ACC112 (cell line): Measurements from ENCODE around the gene SAMD4B.
A peak's percentile ranks its signal among the peaks of the same experiment; 100 is the strongest.
"Not testable (repeated sequence)": the region's sequence is repeated elsewhere in the genome, so short reads cannot be mapped to it uniquely, and the experiment has no call there.

ENCODE experiments used
- H2AFZ ChIP-seq: fragments of 200-600 bp; sonication (generic); one replicate; pipeline ENCODE4 v1.6.0; 2017; ENCODE audit warnings: antibody characterized with exemption, low read length; ENCODE audit not compliant: unreplicated experiment
- H3K27ac ChIP-seq: fragments of 200-600 bp; sonication (generic); 2 replicates; pipeline ENCODE4 v1.5.1; 2014; ENCODE audit warnings: low read depth, mild to moderate bottlenecking, antibody characterized with exemption, low read length, moderate library complexity
- H3K27me3 ChIP-seq: fragments of 200-600 bp; sonication (generic); 2 replicates; pipeline ENCODE4 v1.6.1; 2014; ENCODE audit warnings: mild to moderate bottlenecking, antibody characterized with exemption, low read length, moderate library complexity, mixed read lengths; ENCODE audit not compliant: insufficient read depth
- H3K36me3 ChIP-seq: fragments of 200-600 bp; sonication (generic); 2 replicates; pipeline ENCODE4 v1.6.1; 2016; ENCODE audit warnings: mild to moderate bottlenecking, antibody characterized with exemption, low read length, moderate library complexity, mixed read lengths; ENCODE audit not compliant: insufficient read depth
- H3K4me1 ChIP-seq: fragments of 200-600 bp; sonication (generic); one replicate; pipeline ENCODE4 v1.6.1; 2016; ENCODE audit warnings: low read length, mixed read lengths; ENCODE audit not compliant: insufficient read depth, unreplicated experiment, control insufficient read depth
- H3K4me3 ChIP-seq: fragments of 200-600 bp; sonication (generic); 2 replicates; pipeline ENCODE4 v1.5.1; 2014; ENCODE audit warnings: mild to moderate bottlenecking, low read depth, low read length
- H3K79me2 ChIP-seq: fragments of 200-600 bp; sonication (generic); one replicate; pipeline ENCODE4 v1.6.0; 2016; ENCODE audit warnings: low read length; ENCODE audit not compliant: control insufficient read depth, unreplicated experiment, insufficient read depth

The SAMD4B gene

GRCh38 chr19:39304185-39304513 is 38.1 kb upstream of the SAMD4B start:
- H3K36me3 ChIP-seq, result no peaks in the 10 kb centered on the region
- H3K79me2 ChIP-seq, result no peaks in the 10 kb centered on the region
- H3K4me1 ChIP-seq, result no peaks in the 10 kb centered on the region
- peaks cover 51% of the 10 kb centered on the region for H3K27me3 ChIP-seq
- no peak overlapping the region for H2AFZ ChIP-seq
- no peak overlapping the region for H3K4me3 ChIP-seq
- H3K27ac ChIP-seq, result no peak overlapping the region

- no peaks in the 10 kb centered on the region for H3K79me2 ChIP-seq
- H3K27me3 ChIP-seq, result peaks cover 51% of the 10 kb centered on the region
- H2AFZ ChIP-seq, result no peak overlapping the region
- no peaks in the 10 kb centered on the region for H3K4me1 ChIP-seq
- no peaks in the 10 kb centered on the region for H3K36me3 ChIP-seq
- no peak overlapping the region for H3K27ac ChIP-seq
- no peak overlapping the region for H3K4me3 ChIP-seq
These were observed 37.3 kb upstream of the SAMD4B start for GRCh38 chr19:39304701-39305571.

- peaks cover 51% of the 10 kb centered on the region for H3K27me3 ChIP-seq
- H3K4me1 ChIP-seq, result no peaks in the 10 kb centered on the region
- no peak overlapping the region for H3K4me3 ChIP-seq
- no peak overlapping the region for H2AFZ ChIP-seq
- no peaks in the 10 kb centered on the region for H3K36me3 ChIP-seq
- H3K27ac ChIP-seq, result no peak overlapping the region
- H3K79me2 ChIP-seq, result no peaks in the 10 kb centered on the region
These were observed 36.1 kb upstream of the SAMD4B start for GRCh38 chr19:39306075-39306474.

- Histone ChIP-seq H2AFZ (no peak overlapping the region), H3K4me1 (no peaks in the 10 kb centered on the region), H3K79me2 (no peaks in the 10 kb centered on the region), H3K27me3 (peaks cover 48% of the 10 kb centered on the region), H3K27ac (no peak overlapping the region), H3K4me3 (peak overlapping the region; percentile 64), H3K36me3 (no peaks in the 10 kb centered on the region)
These were observed 35.0 kb upstream of the SAMD4B start for GRCh38 chr19:39307046-39307821.

GRCh38 chr19:39307822-39308530 is 34.2 kb upstream of the SAMD4B start:
- no peaks in the 10 kb centered on the region for H3K36me3 ChIP-seq
- H3K27ac ChIP-seq, result no peak overlapping the region
- no peak overlapping the region for H2AFZ ChIP-seq
- peaks cover 48% of the 10 kb centered on the region for H3K27me3 ChIP-seq
- no peaks in the 10 kb centered on the region for H3K4me1 ChIP-seq
- peak overlapping the region; percentile 64 for H3K4me3 ChIP-seq
- no peaks in the 10 kb centered on the region for H3K79me2 ChIP-seq

- H3K4me3 ChIP-seq, result no peak overlapping the region
- no peaks in the 10 kb centered on the region for H3K79me2 ChIP-seq
- H3K36me3 ChIP-seq, result no peaks in the 10 kb centered on the region
- H3K27me3 ChIP-seq, result peaks cover 48% of the 10 kb centered on the region
- no peaks in the 10 kb centered on the region for H3K4me1 ChIP-seq
- H2AFZ ChIP-seq, result no peak overlapping the region
- no peak overlapping the region for H3K27ac ChIP-seq
These were observed 33.5 kb upstream of the SAMD4B start for GRCh38 chr19:39308531-39309304.

GRCh38 chr19:39309305-39309670 is 32.9 kb upstream of the SAMD4B start:
- H3K4me1 ChIP-seq, H3K79me2 ChIP-seq, H2AFZ ChIP-seq, H3K4me3 ChIP-seq, H3K36me3 ChIP-seq, H3K27ac ChIP-seq: not testable (repeated sequence)
- H3K27me3 ChIP-seq, result peaks cover 44% of the 10 kb centered on the region

- no peaks in the 10 kb centered on the region for H3K79me2 ChIP-seq
- no peak overlapping the region for H3K4me3 ChIP-seq
- peaks cover 31% of the 10 kb centered on the region for H3K27me3 ChIP-seq
- no peaks in the 10 kb centered on the region for H3K4me1 ChIP-seq
- H2AFZ ChIP-seq, result no peak overlapping the region
- H3K36me3 ChIP-seq, result no peaks in the 10 kb centered on the region
- H3K27ac ChIP-seq, result no peak overlapping the region
These were observed 31.5 kb upstream of the SAMD4B start for GRCh38 chr19:39310558-39311311.

- Histone ChIP-seq H3K36me3 (no peaks in the 10 kb centered on the region), H3K27ac (no peak overlapping the region), H3K4me1 (no peaks in the 10 kb centered on the region), H2AFZ (no peak overlapping the region), H3K4me3 (no peak overlapping the region), H3K27me3 (no peaks in the 10 kb centered on the region), H3K79me2 (no peaks in the 10 kb centered on the region)
These were observed 28.0 kb upstream of the SAMD4B start for GRCh38 chr19:39314016-39314728.
